Natural killer cell treated with Interleukin-12 subunit alpha and Interleukin-12 subunit beta and Interleukin-15 and Interleukin-18, amount 100 ng/mL, for 72 hours (primary cell): ENCODE data around the gene MLLT6. TPM values are rescaled to one million over a fixed set of nuclear protein-coding genes. Genes with fewer than 3 reads are reported as not detected.
A peak's percentile ranks its signal among the peaks of the same experiment; 100 is the strongest.

ENCODE experiments used
- ATAC-seq, 2 donors: fragments of 150-1000 bp; cut with Tn5 transposase in 1 of 2; sonication (Bioruptor Pico), chemical (Tn5 transposase) in 1 of 2; 2 replicates each; pipeline ENCODE4 v1.10.0; 2021
- DNase-seq: peaks from one replicate; pipeline ENCODE4 v3.0.0; 2022; ENCODE audit warnings: low spot score
- H3K27ac Mint-ChIP-seq, 2 donors: 1 replicate in 1 of 2; 2 replicates in 1 of 2; pipeline ENCODE4 v1.8.0; 2022; ENCODE audit warnings: mixed read lengths in 2 of 2, mild to moderate bottlenecking in 1 of 2, moderate library complexity in 1 of 2
- H3K27me3 Mint-ChIP-seq, 2 donors: 1 replicate in 1 of 2; 2 replicates in 1 of 2; pipeline ENCODE4 v1.8.0; 2022; ENCODE audit warnings: mixed read lengths in 2 of 2
- H3K36me3 Mint-ChIP-seq: one replicate; pipeline ENCODE4 v1.8.0; 2022; ENCODE audit warnings: mixed read lengths
- H3K4me1 Mint-ChIP-seq, 2 donors: 1 replicate in 1 of 2; 2 replicates in 1 of 2; pipeline ENCODE4 v1.8.0; 2022; ENCODE audit warnings: low read depth in 2 of 2, mixed read lengths in 2 of 2, mild to moderate bottlenecking in 1 of 2
- H3K4me3 Mint-ChIP-seq: one replicate; pipeline ENCODE4 v1.8.0; 2022; ENCODE audit warnings: mixed read lengths
- H3K9me3 Mint-ChIP-seq: 2 replicates; pipeline ENCODE4 v1.8.0; 2022; ENCODE audit warnings: mixed read lengths
- total RNA-seq, 2 donors: library from RNA; stranded (reverse); gene quantifications; one replicate each; pipeline ENCODE4 v1.2.3, GENCODE V29; 2022

MLLT6 gene
- total RNA-seq, 2 donors from 2014 or later, result 319 to 324 TPM

DNA sequence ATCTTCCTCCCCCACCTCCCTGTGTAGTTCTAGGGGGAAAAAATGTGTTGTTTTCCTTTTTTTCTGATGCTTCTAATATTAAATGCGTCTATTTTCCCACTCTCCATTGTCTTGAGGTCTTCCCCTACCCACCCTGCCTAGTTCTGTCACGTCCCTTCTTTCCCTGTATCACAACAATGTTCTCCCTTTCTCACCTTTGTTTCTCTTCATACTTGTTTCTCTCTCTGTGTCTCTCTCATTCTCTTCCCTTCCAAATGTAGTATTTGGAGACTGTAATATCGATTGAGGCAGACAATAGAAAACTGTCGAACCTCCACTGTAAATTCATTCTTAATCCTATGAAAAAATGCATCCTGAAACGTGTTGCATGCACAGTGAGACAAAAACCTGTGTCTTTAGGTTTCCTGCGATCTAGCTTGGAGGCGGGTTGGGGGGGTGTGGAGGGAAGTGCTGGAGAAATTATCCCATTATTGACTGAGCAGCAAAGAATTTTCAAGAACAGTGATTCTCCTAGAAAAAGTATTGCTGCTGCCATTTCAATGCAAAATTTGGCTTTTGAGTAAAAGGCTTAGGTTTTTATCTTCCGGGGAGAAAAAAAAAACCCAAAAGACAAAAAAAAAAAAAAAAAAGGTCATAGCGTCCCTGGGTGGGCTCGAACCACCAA lies 46.2 kb downstream of the MLLT6 start:
- peaks cover 16% of the 10 kb centered on the region for H3K36me3 Mint-ChIP-seq
- peak overlapping the region; percentile 89 to 95 for H3K27ac Mint-ChIP-seq
- DNase-seq, result no peak
- no peaks in the 10 kb centered on the region for H3K9me3 Mint-ChIP-seq
- ATAC-seq, result no peak
- peak overlapping the region; percentile 92 for H3K4me3 Mint-ChIP-seq
- H3K27me3 Mint-ChIP-seq, result peaks cover 18 to 23% of the 10 kb centered on the region in 2 donors
- H3K4me1 Mint-ChIP-seq, result peaks cover 30 to 49% of the 10 kb centered on the region in 2 donors

- H3K27ac Mint-ChIP-seq, result peak overlapping the region; percentile 89 to 95
These were observed 46.8 kb downstream of the MLLT6 start for GRCh38 chr17:38751808-38752307.

DNA sequence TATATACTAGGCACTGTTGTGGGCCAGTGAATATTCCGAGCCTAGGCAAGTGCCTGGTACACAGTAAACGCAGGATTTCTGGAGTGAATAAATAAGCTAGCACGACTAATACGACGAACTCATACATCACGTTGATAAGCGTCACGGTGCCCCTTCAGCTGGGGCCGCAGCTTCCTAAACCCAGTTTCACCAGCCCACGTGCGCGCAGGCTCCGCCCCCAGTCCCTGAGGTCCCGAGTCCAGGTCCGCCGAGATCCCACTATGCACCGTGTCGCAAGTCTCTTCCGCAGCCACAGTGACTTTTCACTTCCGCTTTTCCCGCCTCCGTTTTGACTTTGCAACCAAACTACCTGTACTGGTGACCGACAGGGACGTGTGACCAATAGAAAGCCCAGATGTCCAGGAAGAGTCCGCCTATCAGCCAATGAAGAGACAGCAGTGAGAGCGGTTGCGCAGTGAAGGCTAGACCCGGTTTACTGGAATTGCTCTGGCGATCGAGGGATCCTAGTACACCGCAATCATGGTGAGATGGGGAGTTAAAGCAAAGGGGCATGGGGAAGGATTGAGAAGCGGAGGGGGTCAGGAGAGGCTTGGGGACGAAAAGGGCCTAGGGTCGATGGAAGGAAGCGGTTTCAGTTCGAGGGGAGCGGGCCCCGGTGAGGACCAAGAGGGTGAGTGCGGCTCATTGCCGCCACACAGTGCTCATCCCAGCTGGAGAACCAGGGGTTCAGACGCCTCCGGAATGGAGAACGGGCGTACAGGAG lies 47.4 kb downstream of the MLLT6 start, which contains the start of gene PSMB3:
TSS of gene PSMB3 (plus strand) at position 434 of the 763 bp plus-strand sequence. CDS start at position 520, 86 bp downstream.
- ATAC-seq, result peak; percentile 94 to 95
- Mint-ChIP-seq H3K9me3 (no peaks in the 10 kb centered on the region), H3K4me1 (peaks cover 30 to 44% of the 10 kb centered on the region in 2 donors), H3K36me3 (peaks cover 16% of the 10 kb centered on the region), H3K27ac (peak within 1 kb of the TSS; percentile 89 to 95), H3K4me3 (peak within 1 kb of the TSS; percentile 92), H3K27me3 (peaks cover 12 to 16% of the 10 kb centered on the region in 2 donors)
- DNase-seq, result peak; percentile 97

More at GRCh38 chr17:38751808-38752307, 46.8 kb downstream of the MLLT6 start:
- Mint-ChIP-seq H3K9me3 (no peaks in the 10 kb centered on the region), H3K36me3 (peaks cover 16% of the 10 kb centered on the region), H3K4me3 (peak overlapping the region; percentile 92), H3K27me3 (peaks cover 12 to 17% of the 10 kb centered on the region in 2 donors), H3K4me1 (peaks cover 30 to 44% of the 10 kb centered on the region in 2 donors)
- DNase-seq (peak; percentile 80), ATAC-seq (peak; percentile 55 to 72)

GRCh38 chr17:38753071-38753506 lies 48.0 kb downstream of the MLLT6 start:
- ATAC-seq (no peak), DNase-seq (no peak)
- Mint-ChIP-seq H3K36me3 (peaks cover 16% of the 10 kb centered on the region), H3K4me1 (peaks cover 30 to 41% of the 10 kb centered on the region in 2 donors), H3K9me3 (no peaks in the 10 kb centered on the region), H3K4me3 (peak overlapping the region; percentile 92), H3K27ac (peak overlapping the region; percentile 89 to 95), H3K27me3 (peaks cover 12 to 14% of the 10 kb centered on the region in 2 donors)

DNA sequence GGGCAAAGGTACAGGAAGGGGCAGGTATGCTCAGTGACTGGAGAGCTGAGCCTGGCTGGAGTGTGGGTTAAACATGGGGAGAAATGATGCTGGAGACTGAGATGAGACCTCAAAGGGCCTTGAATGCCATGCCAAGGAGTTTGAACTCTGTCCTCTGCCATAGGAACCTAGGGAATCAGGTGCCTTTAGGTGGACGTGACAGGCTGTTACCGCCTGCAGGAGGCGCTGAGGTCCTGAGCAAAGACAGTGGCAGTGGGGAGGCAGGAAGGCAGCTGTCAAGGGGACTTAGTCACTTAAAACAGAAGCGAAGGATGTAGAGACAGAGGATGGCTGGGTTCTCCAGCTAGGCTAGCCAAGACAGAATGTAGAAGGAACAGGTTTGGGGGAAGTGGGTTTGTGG lies 56.5 kb downstream of the MLLT6 start:
- Mint-ChIP-seq H3K27ac (peak overlapping the region; percentile 10 to 26), H3K4me1 (peaks cover 14 to 15% of the 10 kb centered on the region in 2 donors), H3K36me3 (peaks cover 26% of the 10 kb centered on the region), H3K4me3 (no peak overlapping the region), H3K9me3 (no peaks in the 10 kb centered on the region), H3K27me3 (no peaks in the 10 kb centered on the region)
- no peak for DNase-seq
- ATAC-seq, result no peak

- peaks cover 14 to 16% of the 10 kb centered on the region in 2 donors for H3K4me1 Mint-ChIP-seq
- peaks cover 29% of the 10 kb centered on the region for H3K36me3 Mint-ChIP-seq
- H3K4me3 Mint-ChIP-seq, result no peak overlapping the region
- H3K9me3 Mint-ChIP-seq, result no peaks in the 10 kb centered on the region
- ATAC-seq (no peak), DNase-seq (no peak)
- H3K27me3 Mint-ChIP-seq, result no peaks in the 10 kb centered on the region
- peak overlapping the region in 1 of 2 donors; percentile 10 for H3K27ac Mint-ChIP-seq
These were observed 57.2 kb downstream of the MLLT6 start for GRCh38 chr17:38762231-38762630.

DNA sequence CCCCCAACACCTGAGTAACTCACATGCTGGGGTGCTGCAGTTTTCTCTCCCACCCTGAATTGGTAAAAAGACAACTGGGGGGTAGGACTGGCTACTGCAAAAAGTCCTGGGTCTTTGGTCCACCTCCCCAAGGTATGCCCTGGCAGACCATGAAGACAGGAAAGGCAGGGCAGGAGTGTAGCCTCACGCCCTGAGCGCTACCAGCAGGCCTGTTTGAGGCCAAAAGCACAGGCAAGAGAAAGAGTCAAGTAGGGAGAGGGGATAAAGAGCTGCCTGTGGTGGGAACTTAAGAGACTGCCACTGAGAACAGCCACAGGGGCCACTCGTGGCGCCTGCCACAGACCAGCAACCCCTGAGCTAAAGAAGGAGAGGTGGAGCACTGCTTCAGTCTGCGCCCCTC lies 61.3 kb downstream of the MLLT6 start:
- ATAC-seq (no peak), DNase-seq (no peak)
- Mint-ChIP-seq H3K36me3 (peaks cover 23% of the 10 kb centered on the region), H3K27me3 (no peaks in the 10 kb centered on the region), H3K4me1 (peaks cover 5 to 11% of the 10 kb centered on the region in 2 donors), H3K4me3 (no peak overlapping the region), H3K9me3 (no peaks in the 10 kb centered on the region), H3K27ac (peak overlapping the region; percentile 50 to 58)

DNA sequence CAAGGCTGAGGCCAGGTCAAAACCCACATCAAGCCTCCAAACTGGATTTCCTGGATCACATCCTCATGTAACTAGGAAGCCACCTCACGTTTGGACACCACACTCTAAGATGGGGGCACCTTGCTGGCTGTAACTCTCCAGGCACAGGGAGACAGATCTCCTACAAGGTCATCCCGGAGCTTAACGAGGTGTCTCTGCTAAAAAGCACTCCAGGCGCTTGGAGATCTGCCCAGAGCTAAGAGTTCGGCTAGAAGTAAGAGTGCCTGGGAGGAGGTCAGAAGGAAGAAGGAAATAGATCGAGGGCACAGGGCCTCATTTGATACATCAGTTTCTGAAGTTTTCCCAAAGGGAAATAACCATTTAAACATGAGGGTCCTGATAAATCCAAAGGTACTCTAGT lies 63.3 kb downstream of the MLLT6 start:
- DNase-seq (no peak), ATAC-seq (no peak)
- Mint-ChIP-seq H3K36me3 (peaks cover 22% of the 10 kb centered on the region), H3K9me3 (no peaks in the 10 kb centered on the region), H3K4me1 (peaks cover 0 to 8% of the 10 kb centered on the region in 2 donors), H3K27ac (no peak overlapping the region), H3K4me3 (no peak overlapping the region), H3K27me3 (no peaks in the 10 kb centered on the region)

- ATAC-seq (no peak), DNase-seq (no peak)
- no peak overlapping the region for H3K4me3 Mint-ChIP-seq
- H3K4me1 Mint-ChIP-seq, result no peaks in the 10 kb centered on the region
- H3K36me3 Mint-ChIP-seq, result peaks cover 10% of the 10 kb centered on the region
- no peak overlapping the region for H3K27ac Mint-ChIP-seq
- no peaks in the 10 kb centered on the region for H3K9me3 Mint-ChIP-seq
- H3K27me3 Mint-ChIP-seq, result no peaks in the 10 kb centered on the region
These were observed 68.2 kb downstream of the MLLT6 start for GRCh38 chr17:38773258-38773657.

GRCh38 chr17:38777641-38778250 lies 72.7 kb downstream of the MLLT6 start:
- Mint-ChIP-seq H3K27ac (no peak overlapping the region), H3K4me3 (no peak overlapping the region), H3K27me3 (no peaks in the 10 kb centered on the region), H3K9me3 (no peaks in the 10 kb centered on the region), H3K36me3 (peaks cover 10% of the 10 kb centered on the region), H3K4me1 (peaks cover 0 to 3% of the 10 kb centered on the region in 2 donors)
- ATAC-seq (no peak), DNase-seq (no peak)

Other genes starting within 250 kb of the MLLT6 start
- under 1 TPM; 0.05 to 0.28 TPM for gene SRCIN1, start 99.3 kb upstream of the MLLT6 start, total RNA-seq
- 10 to 100 TPM; 20.5 to 41.0 TPM for gene EPOP, start 30.3 kb upstream of the MLLT6 start, total RNA-seq
- 10 to 100 TPM; 48.3 to 58.7 TPM for gene CISD3, start 25.1 kb downstream of the MLLT6 start, total RNA-seq
- gene PCGF2, start 43.1 kb downstream of the MLLT6 start, total RNA-seq, result not detected
- gene PSMB3, start 47.5 kb downstream of the MLLT6 start, total RNA-seq, result 100 to 1,000 TPM; 288 to 306 TPM
- gene PIP4K2B, start 94.3 kb downstream of the MLLT6 start, total RNA-seq, result 10 to 100 TPM; 25.4 to 33.2 TPM
- 10 to 100 TPM; 36.8 to 39.3 TPM for gene CWC25, start 120.0 kb downstream of the MLLT6 start, total RNA-seq
- gene RPL23, start 148.4 kb downstream of the MLLT6 start, total RNA-seq, result 1,000 to 10,000 TPM; 1,120 to 1,259 TPM
- gene LASP1, start 164.8 kb downstream of the MLLT6 start, total RNA-seq, result 100 to 1,000 TPM; 214 to 390 TPM